Measurements from ENCODE around the gene ESCO1.
A peak's percentile ranks its signal among the peaks of the same experiment; 100 is the strongest.

GRCh38 chr18:21489119-21489750 is 111.3 kb downstream of the ESCO1 start:
- no peak for TF ChIP-seq EZH2 (IDR thresholded peaks at IDR 0.05; ENCODE audit: borderline replicate concordance, low read length)
- TF ChIP-seq, protein P1, sequence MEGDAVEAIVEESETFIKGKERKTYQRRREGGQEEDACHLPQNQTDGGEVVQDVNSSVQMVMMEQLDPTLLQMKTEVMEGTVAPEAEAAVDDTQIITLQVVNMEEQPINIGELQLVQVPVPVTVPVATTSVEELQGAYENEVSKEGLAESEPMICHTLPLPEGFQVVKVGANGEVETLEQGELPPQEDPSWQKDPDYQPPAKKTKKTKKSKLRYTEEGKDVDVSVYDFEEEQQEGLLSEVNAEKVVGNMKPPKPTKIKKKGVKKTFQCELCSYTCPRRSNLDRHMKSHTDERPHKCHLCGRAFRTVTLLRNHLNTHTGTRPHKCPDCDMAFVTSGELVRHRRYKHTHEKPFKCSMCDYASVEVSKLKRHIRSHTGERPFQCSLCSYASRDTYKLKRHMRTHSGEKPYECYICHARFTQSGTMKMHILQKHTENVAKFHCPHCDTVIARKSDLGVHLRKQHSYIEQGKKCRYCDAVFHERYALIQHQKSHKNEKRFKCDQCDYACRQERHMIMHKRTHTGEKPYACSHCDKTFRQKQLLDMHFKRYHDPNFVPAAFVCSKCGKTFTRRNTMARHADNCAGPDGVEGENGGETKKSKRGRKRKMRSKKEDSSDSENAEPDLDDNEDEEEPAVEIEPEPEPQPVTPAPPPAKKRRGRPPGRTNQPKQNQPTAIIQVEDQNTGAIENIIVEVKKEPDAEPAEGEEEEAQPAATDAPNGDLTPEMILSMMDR (IDR thresholded peaks at IDR 0.05; ENCODE audit: low read length) = peak; percentile 93
